ENCODE data around the gene CLMN. TPM values are rescaled to one million over a fixed set of nuclear protein-coding genes. Genes with fewer than 3 reads are reported as not detected.

Gene CLMN
- total and polyA plus RNA-seq, 2 of the 8 experiments (the other 6 are each of a cell fraction or from before 2014, with no cell fraction given): 1.6 to 8.2 TPM

DNA sequence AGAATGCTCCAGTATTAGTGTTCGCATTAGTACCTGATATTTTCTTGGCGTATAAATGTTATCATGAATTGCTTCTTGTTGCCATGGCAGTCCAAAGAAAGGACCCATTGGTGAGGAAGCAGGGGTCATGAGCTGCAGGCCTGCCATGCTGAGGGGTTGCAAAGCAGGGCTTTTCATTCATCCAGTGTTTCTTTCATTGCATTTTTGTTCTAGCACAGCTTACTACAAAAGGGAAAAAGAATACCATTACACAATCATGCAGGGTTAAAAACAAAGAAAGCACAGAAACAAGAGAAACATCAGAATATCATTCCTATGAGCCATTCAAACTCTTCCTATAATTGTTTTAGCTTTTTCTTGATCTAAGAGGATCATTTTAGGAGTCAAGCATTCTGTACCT is 186.4 kb downstream of the CLMN start (continued):
- TF ChIP-seq POLR2A (IDR thresholded peaks at IDR 0.05; ENCODE audit: control extremely low read depth in 1 of 2, low read depth in 2 of 2, low read length in 2 of 2): no peak
- no peak for TF ChIP-seq CTBP2 (IDR thresholded peaks at IDR 0.05; ENCODE audit: borderline replicate concordance, insufficient read depth, insufficient read length, low read length)
- no peak for TF ChIP-seq KDM1A (IDR thresholded peaks at IDR 0.05; ENCODE audit: borderline replicate concordance, low read length)

All from H1 (cell line).